Measurements from ENCODE around the gene BEND7.

DNA sequence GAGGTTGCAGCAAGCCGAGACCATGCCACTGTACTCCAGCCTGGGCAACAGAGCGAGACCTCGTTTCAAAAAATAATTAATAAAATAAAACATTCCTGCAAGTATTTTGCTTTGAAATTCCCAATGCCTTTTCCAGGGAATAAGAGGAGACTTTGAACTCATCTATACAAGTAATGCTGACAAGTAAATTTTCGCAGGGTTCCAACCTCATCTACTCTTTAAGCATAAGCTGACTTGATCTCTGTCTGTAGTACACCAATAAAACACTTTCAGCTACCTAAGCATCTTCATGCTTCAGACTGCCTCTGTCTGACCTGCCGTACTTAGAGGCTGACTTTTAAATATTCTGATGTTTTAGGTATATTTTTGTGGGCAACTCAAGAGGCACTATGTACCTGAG lies 13.7 kb upstream of the BEND7 start:
- TF ChIP-seq MIER3 (CRISPR knock-in tag; IDR thresholded peaks at IDR 0.05; ENCODE audit: borderline replicate concordance) (no peak), ZNF557 (CRISPR knock-in tag; IDR thresholded peaks at IDR 0.05) (no peak), ZBTB40 (IDR thresholded peaks at IDR 0.05) (no peak), ZBTB40 (CRISPR knock-in tag; IDR thresholded peaks at IDR 0.05) (no peak), MED8 (CRISPR knock-in tag; IDR thresholded peaks at IDR 0.05; ENCODE audit: insufficient replicate concordance) (no peak), ZNF292 (CRISPR knock-in tag; IDR thresholded peaks at IDR 0.05; ENCODE audit: borderline replicate concordance, low read depth) (no peak), ZNF33A (CRISPR knock-in tag; IDR thresholded peaks at IDR 0.05; ENCODE audit: borderline replicate concordance) (no peak), FOXM1 (CRISPR knock-in tag; IDR thresholded peaks at IDR 0.05) (no peak), CAMTA2 (CRISPR knock-in tag; IDR thresholded peaks at IDR 0.05; ENCODE audit: borderline replicate concordance) (no peak), ERF (CRISPR knock-in tag; IDR thresholded peaks at IDR 0.05) (no peak)
- TF ChIP-seq, protein P1, sequence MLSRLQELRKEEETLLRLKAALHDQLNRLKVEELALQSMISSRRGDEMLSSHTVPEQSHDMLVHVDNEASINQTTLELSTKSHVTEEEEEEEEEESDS (CRISPR knock-in tag; IDR thresholded peaks at IDR 0.05; ENCODE audit: borderline replicate concordance) = no peak
- TF ChIP-seq, protein P2, sequence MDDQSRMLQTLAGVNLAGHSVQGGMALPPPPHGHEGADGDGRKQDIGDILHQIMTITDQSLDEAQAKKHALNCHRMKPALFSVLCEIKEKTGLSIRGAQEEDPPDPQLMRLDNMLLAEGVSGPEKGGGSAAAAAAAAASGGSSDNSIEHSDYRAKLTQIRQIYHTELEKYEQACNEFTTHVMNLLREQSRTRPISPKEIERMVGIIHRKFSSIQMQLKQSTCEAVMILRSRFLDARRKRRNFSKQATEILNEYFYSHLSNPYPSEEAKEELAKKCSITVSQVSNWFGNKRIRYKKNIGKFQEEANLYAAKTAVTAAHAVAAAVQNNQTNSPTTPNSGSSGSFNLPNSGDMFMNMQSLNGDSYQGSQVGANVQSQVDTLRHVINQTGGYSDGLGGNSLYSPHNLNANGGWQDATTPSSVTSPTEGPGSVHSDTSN (CRISPR knock-in tag; IDR thresholded peaks at IDR 0.05; ENCODE audit: borderline replicate concordance) = no peak

All from HepG2 (cell line).